ENCODE measurements around the gene SERINC5.

The SERINC5 gene

DNA sequence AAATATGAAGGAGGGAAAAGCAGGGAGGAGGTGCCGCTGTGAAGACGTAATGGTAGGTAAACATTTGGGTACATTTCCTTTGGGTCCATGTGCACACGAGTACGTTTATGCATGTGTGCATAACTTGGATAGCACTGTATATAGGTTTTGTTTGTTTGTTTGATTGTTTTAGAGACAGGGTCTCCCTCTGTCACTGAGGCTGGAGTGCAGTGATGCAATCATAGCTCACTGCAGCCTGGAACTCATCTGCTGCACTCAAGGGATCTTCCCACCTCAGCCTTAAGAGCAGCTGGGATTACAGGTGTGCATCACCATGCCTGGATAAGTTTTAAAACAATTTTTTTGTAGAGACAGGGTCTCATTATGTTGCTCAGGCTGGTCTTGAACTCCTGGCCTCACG is 126.7 kb downstream of the SERINC5 start:
- no peak overlapping the region for H3K4me3 ChIP-seq (ENCODE audit: low read depth, low read length)
- H3K9me3 ChIP-seq, result no peaks in the 10 kb centered on the region; the same call in 1 of the 2 replicates
- no peak for TF ChIP-seq CTCF (IDR thresholded peaks at IDR 0.05; ENCODE audit: low read depth, low read length)
- H3K27me3 ChIP-seq, result no peaks in the 10 kb centered on the region
- peaks cover 7% of the 10 kb centered on the region for H3K4me1 ChIP-seq
- no peaks in the 10 kb centered on the region for H3K36me3 ChIP-seq
- DNase-seq, result no peak

DNA sequence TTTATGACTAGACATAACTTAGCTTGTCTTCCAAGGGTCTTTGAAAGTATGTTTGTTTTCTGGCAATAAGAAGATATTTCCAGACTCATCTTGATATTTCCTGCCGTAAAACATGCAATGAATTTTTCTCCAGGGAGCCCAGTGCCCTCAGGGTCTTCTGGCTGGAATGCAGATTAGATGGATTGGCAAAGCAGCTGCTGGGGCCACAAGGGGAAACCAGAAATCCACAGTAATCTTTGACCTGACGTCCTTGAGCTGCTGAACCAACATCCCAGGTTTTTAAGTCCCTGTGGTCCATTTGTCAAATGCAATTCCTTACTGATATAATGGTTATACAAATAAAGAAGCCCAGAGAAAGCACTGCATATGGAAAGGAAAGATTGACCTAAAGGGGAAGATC is 127.7 kb downstream of the SERINC5 start:
- Histone ChIP-seq H3K4me1 (peaks cover 7% of the 10 kb centered on the region), H3K4me3 (ENCODE audit: low read depth, low read length) (no peak overlapping the region), H3K36me3 (no peaks in the 10 kb centered on the region), H3K27me3 (no peaks in the 10 kb centered on the region), H3K9me3 (no peaks in the 10 kb centered on the region)
- no peak for TF ChIP-seq CTCF (IDR thresholded peaks at IDR 0.05; ENCODE audit: low read depth, low read length)
- DNase-seq, result peak; percentile 80

DNA sequence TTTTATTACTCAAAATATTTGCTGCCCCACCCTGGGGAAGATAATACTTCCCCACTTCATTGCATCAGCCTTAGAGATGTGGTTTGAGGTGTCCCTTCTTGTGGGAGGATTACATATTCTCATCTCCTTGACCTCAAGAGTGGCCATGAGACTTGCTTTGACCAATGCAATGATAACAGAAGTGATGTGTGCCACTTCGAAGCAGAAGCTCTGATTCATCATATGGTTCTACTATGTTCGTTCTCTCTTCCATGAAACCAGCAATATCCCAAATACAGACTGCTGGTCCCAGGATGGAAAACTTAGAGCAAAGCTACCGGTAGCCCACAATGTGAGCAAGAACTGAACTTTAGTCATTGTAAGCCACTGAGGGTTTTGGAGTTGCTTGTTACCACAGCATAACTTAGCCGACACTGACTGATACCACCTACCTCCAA is 128.7 kb downstream of the SERINC5 start:
- TF ChIP-seq CTCF (IDR thresholded peaks at IDR 0.05; ENCODE audit: low read depth, low read length), result no peak
- no peaks in the 10 kb centered on the region for H3K27me3 ChIP-seq
- H3K36me3 ChIP-seq, result no peaks in the 10 kb centered on the region
- peaks cover 7% of the 10 kb centered on the region for H3K4me1 ChIP-seq
- H3K4me3 ChIP-seq (ENCODE audit: low read depth, low read length), result no peak overlapping the region
- H3K9me3 ChIP-seq, result no peaks in the 10 kb centered on the region
- no peak for DNase-seq

- no peak for TF ChIP-seq CTCF (IDR thresholded peaks at IDR 0.05; ENCODE audit: low read depth, low read length)
- Histone ChIP-seq H3K4me3 (ENCODE audit: low read depth, low read length) (no peak overlapping the region), H3K9me3 (no peaks in the 10 kb centered on the region), H3K36me3 (no peaks in the 10 kb centered on the region), H3K27me3 (no peaks in the 10 kb centered on the region), H3K4me1 (peaks cover 7% of the 10 kb centered on the region)
- DNase-seq, result no peak
These were observed 129.8 kb downstream of the SERINC5 start for GRCh38 chr5:80125962-80126480.

DNA sequence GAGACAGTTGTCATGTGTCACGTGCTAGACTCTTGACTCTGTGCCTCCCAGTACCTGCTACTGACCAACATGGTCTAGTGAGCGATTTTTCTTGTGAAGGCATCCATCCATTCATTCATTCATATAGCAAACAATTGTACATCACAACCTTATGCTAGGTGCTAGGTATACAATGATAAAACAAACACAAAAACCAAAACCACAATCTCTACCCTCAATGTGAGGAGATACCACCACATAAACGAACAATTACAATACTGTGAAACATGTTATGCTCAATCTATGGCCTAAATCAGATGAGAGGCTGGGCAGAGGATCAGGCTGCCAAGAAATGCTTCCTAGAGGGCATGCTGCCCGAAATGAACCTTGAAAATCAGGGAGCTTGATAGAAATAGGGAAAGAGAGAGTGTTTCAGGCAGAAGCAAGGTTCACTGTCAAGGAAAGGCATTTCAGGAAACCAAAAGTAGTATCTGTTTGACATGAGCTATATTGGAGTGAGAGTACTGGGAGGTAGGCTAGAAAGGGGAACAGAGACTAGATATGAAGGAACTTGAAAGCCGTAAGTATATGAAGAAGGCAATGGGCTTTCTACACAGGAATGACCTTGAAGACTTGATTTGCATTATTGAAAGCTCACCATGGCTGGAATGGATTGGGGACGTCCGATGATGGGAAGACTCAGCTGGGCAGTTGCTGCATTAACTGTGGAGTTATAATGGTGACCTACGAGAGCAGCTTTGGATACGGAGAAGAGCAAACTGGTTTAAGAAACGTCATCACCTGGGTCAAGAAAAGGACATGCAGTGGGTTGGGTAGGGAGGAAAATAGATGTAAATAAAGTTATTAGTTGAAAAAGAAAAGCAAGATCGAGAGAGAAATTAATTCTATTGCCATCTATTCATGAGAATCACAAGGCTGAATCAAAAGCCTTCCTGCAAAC is 130.6 kb downstream of the SERINC5 start:
- Histone ChIP-seq H3K27me3 (no peaks in the 10 kb centered on the region), H3K4me3 (ENCODE audit: low read depth, low read length) (no peak overlapping the region), H3K36me3 (no peaks in the 10 kb centered on the region), H3K9me3 (no peaks in the 10 kb centered on the region), H3K4me1 (peaks cover 7% of the 10 kb centered on the region)
- no peak for DNase-seq
- no peak for TF ChIP-seq CTCF (IDR thresholded peaks at IDR 0.05; ENCODE audit: low read depth, low read length)
